Vagina (tissue), 2 donors: ENCODE results near the gene YWHAH. TPM values are rescaled to one million over a fixed set of nuclear protein-coding genes. Genes with fewer than 3 reads are reported as not detected.

ENCODE experiments used
- DNase-seq, 2 donors: peaks; one replicate each; pipeline ENCODE4 v3.0.0-alpha.2; 2017; ENCODE audit errors: extremely low spot score in 2 of 2
- H3K27ac ChIP-seq: fragments of 200-600 bp; sonication (generic); one replicate; pipeline ENCODE4 v1.5.1; 2019
- H3K27me3 ChIP-seq: fragments of 200-600 bp; sonication (generic); one replicate; pipeline ENCODE4 v1.5.1; 2019
- H3K36me3 ChIP-seq, 2 donors: fragments of 200-600 bp; sonication (generic); one replicate each; pipeline ENCODE4 v1.5.1; 2017 to 2019
- H3K4me1 ChIP-seq: fragments of 200-600 bp; sonication (generic); one replicate; pipeline ENCODE4 v1.5.1; 2019
- H3K4me3 ChIP-seq, 2 donors: fragments of 200-600 bp; sonication (generic); 1 replicate in 1 of 2; 2 replicates in 1 of 2; pipeline ENCODE4 v1.5.1; 2016 to 2019
- H3K9me3 ChIP-seq: fragments of 200-600 bp; sonication (generic); one replicate; pipeline ENCODE4 v1.5.1; 2019
- CTCF ChIP-seq, 3 experiments: fragments of 450-650 bp in 2 of 3; fragments of 200-600 bp in 1 of 3; sonication (generic) in 1 of 3; IDR thresholded peaks; one replicate each; pipeline ENCODE4 v1.5.1; 2017 to 2019; ENCODE audit warnings: antibody characterized with exemption in 3 of 3, mild to moderate bottlenecking in 2 of 3, moderate library complexity in 2 of 3
- POLR2A ChIP-seq, 2 donors: fragments of 450-650 bp; IDR thresholded peaks; one replicate each; pipeline ENCODE4 v1.6.1; 2017; ENCODE audit warnings: antibody characterized with exemption in 2 of 2, mild to moderate bottlenecking in 2 of 2, moderate library complexity in 2 of 2
- POLR2AphosphoS5 ChIP-seq, 2 donors: sonication (generic); formaldehyde crosslinking; IDR thresholded peaks; one replicate each; pipeline ENCODE4 v1.9.0; 2017; ENCODE audit warnings: antibody characterized with exemption in 2 of 2, mild to moderate bottlenecking in 2 of 2, low read depth in 1 of 2; ENCODE audit not compliant: insufficient read depth in 1 of 2
- intact Hi-C: fragments of 100-400 bp; cut with DNase I; formaldehyde crosslinking; loops from one replicate; pipeline ENCODE4 v1.15.1; 2023
- small RNA-seq: library from RNA; depleted of rRNA; stranded (forward); fragments of <200 nt; gene quantifications from one replicate; pipeline ENCODE3, GENCODE V24; 2016
- total RNA-seq: library from RNA; depleted of rRNA; stranded (reverse); fragments of >200 nt; gene quantifications from one replicate; pipeline ENCODE4 v1.2.3, GENCODE V29; 2016

Gene YWHAH
- total RNA-seq, 1 donor from 2014 or later: 86.2 TPM

DNA sequence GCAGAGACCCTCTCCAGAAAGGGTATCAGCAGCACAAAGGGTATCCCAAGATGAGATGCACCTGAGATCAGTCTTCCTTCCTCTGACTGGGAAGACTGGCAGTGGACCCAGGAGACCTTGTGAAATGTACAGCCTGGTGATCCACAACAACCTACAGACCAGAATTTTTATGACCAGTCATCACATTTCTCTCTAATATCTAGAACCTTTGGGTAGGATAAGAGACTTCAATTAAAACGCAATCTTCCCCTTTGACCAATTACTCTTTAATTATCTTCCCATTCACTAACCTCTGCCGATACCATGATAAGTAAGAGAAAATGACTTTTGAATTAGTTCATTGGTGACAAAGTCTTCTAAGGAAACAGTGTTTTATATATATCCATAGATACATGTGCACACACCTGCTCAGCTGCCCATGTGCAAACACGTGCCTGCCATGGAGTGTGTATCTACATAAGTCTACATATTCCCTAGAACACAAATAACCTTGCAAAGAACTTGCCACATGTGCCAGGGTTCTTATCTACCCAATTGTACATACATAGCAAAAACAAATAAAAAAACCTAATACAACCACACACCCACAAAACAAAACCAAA is 54.5 kb downstream of the YWHAH start:
- Histone ChIP-seq H3K36me3 (no peaks in the 10 kb centered on the region), H3K27me3 (no peaks in the 10 kb centered on the region), H3K27ac (no peak overlapping the region), H3K4me1 (no peaks in the 10 kb centered on the region), H3K4me3 (no peak overlapping the region), H3K9me3 (no peaks in the 10 kb centered on the region)
- no peak for DNase-seq
- TF ChIP-seq POLR2A (IDR thresholded peaks at IDR 0.05): no peak
- no peak for TF ChIP-seq POLR2AphosphoS5 (IDR thresholded peaks at IDR 0.05; ENCODE audit: insufficient read depth in 1 of 2, low read depth in 1 of 2)
- no peak for TF ChIP-seq CTCF (IDR thresholded peaks at IDR 0.05)
- intact Hi-C loops: no loop called here

GRCh38 chr22:32000181-32000580 is 55.8 kb downstream of the YWHAH start:
- intact Hi-C loops: no loop called here
- no peak overlapping the region for H3K4me3 ChIP-seq
- no peaks in the 10 kb centered on the region for H3K27me3 ChIP-seq
- no peaks in the 10 kb centered on the region for H3K4me1 ChIP-seq
- DNase-seq: no peak
- TF ChIP-seq POLR2A (IDR thresholded peaks at IDR 0.05): no peak
- H3K27ac ChIP-seq: no peak overlapping the region
- no peaks in the 10 kb centered on the region for H3K9me3 ChIP-seq
- H3K36me3 ChIP-seq: no peaks in the 10 kb centered on the region

DNA sequence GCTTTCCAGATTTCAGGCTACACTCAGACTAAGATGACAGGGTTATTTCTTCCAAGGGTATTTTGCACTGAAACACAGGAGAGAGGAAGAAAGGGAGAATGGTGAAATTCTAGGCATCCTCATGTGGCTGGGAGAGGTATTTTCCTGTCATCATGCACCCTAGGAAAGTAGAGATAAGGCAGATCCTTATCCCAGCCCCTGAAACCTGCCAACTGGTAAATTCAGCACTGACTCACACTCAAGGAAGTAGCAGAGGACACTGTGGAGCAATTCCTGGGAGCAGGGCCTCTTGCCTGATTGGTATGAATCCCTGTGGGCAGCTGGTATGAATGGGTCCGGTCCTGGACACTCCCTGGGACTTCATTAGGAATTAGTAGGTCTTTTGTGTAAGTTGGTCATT is 61.1 kb downstream of the YWHAH start:
- intact Hi-C loops: no loop called here
- TF ChIP-seq POLR2AphosphoS5 (IDR thresholded peaks at IDR 0.05; ENCODE audit: insufficient read depth in 1 of 2, low read depth in 1 of 2): no peak
- TF ChIP-seq CTCF (IDR thresholded peaks at IDR 0.05): no peak
- Histone ChIP-seq H3K4me3 (no peak overlapping the region), H3K4me1 (no peaks in the 10 kb centered on the region), H3K27me3 (no peaks in the 10 kb centered on the region), H3K27ac (no peak overlapping the region), H3K9me3 (no peaks in the 10 kb centered on the region), H3K36me3 (no peaks in the 10 kb centered on the region)
- no peak for DNase-seq

Small RNA genes within 50 kb of the gene (small RNA-seq; reads per million reads assigned to genes)
- gene RN7SL305P: not detected

Other genes with a start within 250 kb of the YWHAH start
- 37.3 TPM for gene PRR14L, start 194.4 kb upstream of the YWHAH start, total RNA-seq
- gene DEPDC5, start 190.5 kb upstream of the YWHAH start, total RNA-seq: 28.7 TPM
- 5.6 TPM for gene SLC5A1, start 98.7 kb downstream of the YWHAH start, total RNA-seq
- gene C22orf42, start 214.8 kb downstream of the YWHAH start, total RNA-seq: not detected